HG03159 (cell line): ENCODE results near the gene ABCC1.

Experiments used
- ATAC-seq: cut with Tn5 transposase; IDR thresholded peaks from one replicate; pipeline ENCODE4 v1.9.1; 2021; ENCODE audit warnings: mild to moderate bottlenecking, moderate library complexity; ENCODE audit not compliant: unreplicated experiment

Gene ABCC1

GRCh38 chr16:16017812-16018211 is 68.4 kb downstream of the ABCC1 start:
- no peak for ATAC-seq

GRCh38 chr16:16018705-16019104 is 69.3 kb downstream of the ABCC1 start:
- ATAC-seq, result no peak

GRCh38 chr16:16019488-16019887 is 70.1 kb downstream of the ABCC1 start:
- no peak for ATAC-seq

GRCh38 chr16:16020291-16020690 is 70.9 kb downstream of the ABCC1 start:
- no peak for ATAC-seq

GRCh38 chr16:16021020-16021419 is 71.6 kb downstream of the ABCC1 start:
- ATAC-seq, result no peak

- ATAC-seq, result no peak
Measured at GRCh38 chr16:16021646-16021987, 72.2 kb downstream of the ABCC1 start.

- no peak for ATAC-seq
Measured at GRCh38 chr16:16021988-16022682, 72.7 kb downstream of the ABCC1 start.

GRCh38 chr16:16022683-16023064 is 73.3 kb downstream of the ABCC1 start:
- ATAC-seq, result no peak

GRCh38 chr16:16025214-16025968 is 76.0 kb downstream of the ABCC1 start:
- no peak for ATAC-seq

- no peak for ATAC-seq
Measured at GRCh38 chr16:16027728-16028310, 78.4 kb downstream of the ABCC1 start.

- no peak for ATAC-seq
Measured at GRCh38 chr16:16028311-16028999, 79.0 kb downstream of the ABCC1 start.

GRCh38 chr16:16029431-16030011 is 80.1 kb downstream of the ABCC1 start:
- no peak for ATAC-seq

GRCh38 chr16:16030449-16030848 is 81.0 kb downstream of the ABCC1 start:
- ATAC-seq, result no peak

- no peak for ATAC-seq
Measured at GRCh38 chr16:16031401-16031800, 82.0 kb downstream of the ABCC1 start.

- no peak for ATAC-seq
Measured at GRCh38 chr16:16032271-16032979, 83.0 kb downstream of the ABCC1 start.

GRCh38 chr16:16033208-16033717 is 83.8 kb downstream of the ABCC1 start:
- no peak for ATAC-seq

- ATAC-seq, result no peak
Measured at GRCh38 chr16:16036359-16036792, 87.0 kb downstream of the ABCC1 start.

- no peak for ATAC-seq
Measured at GRCh38 chr16:16037521-16037920, 88.1 kb downstream of the ABCC1 start.

- no peak for ATAC-seq
Measured at GRCh38 chr16:16037970-16038369, 88.6 kb downstream of the ABCC1 start.

GRCh38 chr16:16038950-16039349 is 89.5 kb downstream of the ABCC1 start:
- no peak for ATAC-seq
